SK-N-SH treated with all-trans-retinoic acid at 6 μM for 48 hours (cell line): Measurements from ENCODE around the gene CTF1.

Experiments
- CSRNP3 ChIP-seq: fragments of 250-450 bp; sonication (Bioruptor Pico); IDR thresholded peaks from 2 replicates; pipeline ENCODE4 v1.5.1; 2021; ENCODE audit warnings: mild to moderate bottlenecking, moderate library complexity
- RARB ChIP-seq: fragments of 250-450 bp; sonication (Bioruptor Pico); IDR thresholded peaks from 2 replicates; pipeline ENCODE4 v1.8.0; 2021; ENCODE audit warnings: mild to moderate bottlenecking, moderate library complexity
- SNAI2 ChIP-seq: fragments of 250-450 bp; sonication (Bioruptor Pico); IDR thresholded peaks from 2 replicates; pipeline ENCODE4 v1.5.0; 2020; ENCODE audit warnings: mild to moderate bottlenecking, moderate library complexity
- ZNF565 ChIP-seq: fragments of 450-650 bp; formaldehyde crosslinking; conservative IDR thresholded peaks from 2 replicates; pipeline ENCODE4 v1.5.0; 2020; ENCODE audit warnings: low read depth, mild to moderate bottlenecking, moderate library complexity
- TF ChIP-seq, protein P1 (sequence below): fragments of 250-450 bp; sonication (Bioruptor Pico); IDR thresholded peaks from 2 replicates; pipeline ENCODE4 v1.8.0; 2020; ENCODE audit warnings: mild to moderate bottlenecking, moderate library complexity, borderline replicate concordance

DNA sequence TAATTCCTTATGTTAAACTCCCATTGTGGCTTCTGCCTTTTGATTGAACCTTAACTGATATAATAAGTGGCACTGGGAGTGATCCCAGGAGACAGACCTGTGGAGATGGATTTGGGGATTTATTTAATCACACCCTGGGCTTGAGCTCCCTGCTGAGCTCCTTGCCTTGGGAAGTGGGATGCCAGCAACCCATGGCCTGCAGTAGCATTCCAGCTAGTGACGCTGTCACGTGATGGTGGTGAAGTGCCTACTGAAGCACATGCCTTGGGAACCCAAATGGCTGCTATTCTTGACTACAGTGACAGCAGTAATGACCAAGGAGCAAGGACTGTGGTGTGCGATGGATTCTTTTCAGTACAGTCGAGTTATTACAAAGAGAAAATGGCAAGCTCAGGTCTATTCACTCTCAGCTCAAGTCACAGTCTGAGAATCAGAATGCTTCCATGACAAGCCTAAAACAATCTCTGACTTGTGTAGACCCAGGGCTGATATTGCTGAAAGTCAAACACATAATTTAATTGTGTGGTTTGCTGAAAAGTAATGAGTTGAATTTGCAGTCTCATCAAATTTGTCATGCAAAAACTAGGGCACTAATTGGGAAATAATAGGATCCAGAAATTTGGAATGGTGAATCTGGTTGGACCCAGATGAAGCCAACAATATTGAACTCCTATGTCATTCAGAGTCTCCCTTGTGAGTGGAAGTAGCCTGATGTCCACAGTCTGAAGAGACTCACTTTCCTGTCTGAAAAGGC lies 49.6 kb upstream of the CTF1 start:
- TF ChIP-seq SNAI2 (CRISPR knock-in tag) (no peak), ZNF565 (CRISPR knock-in tag) (no peak), RARB (no peak), CSRNP3 (CRISPR knock-in tag) (no peak)
- TF ChIP-seq, protein P1, sequence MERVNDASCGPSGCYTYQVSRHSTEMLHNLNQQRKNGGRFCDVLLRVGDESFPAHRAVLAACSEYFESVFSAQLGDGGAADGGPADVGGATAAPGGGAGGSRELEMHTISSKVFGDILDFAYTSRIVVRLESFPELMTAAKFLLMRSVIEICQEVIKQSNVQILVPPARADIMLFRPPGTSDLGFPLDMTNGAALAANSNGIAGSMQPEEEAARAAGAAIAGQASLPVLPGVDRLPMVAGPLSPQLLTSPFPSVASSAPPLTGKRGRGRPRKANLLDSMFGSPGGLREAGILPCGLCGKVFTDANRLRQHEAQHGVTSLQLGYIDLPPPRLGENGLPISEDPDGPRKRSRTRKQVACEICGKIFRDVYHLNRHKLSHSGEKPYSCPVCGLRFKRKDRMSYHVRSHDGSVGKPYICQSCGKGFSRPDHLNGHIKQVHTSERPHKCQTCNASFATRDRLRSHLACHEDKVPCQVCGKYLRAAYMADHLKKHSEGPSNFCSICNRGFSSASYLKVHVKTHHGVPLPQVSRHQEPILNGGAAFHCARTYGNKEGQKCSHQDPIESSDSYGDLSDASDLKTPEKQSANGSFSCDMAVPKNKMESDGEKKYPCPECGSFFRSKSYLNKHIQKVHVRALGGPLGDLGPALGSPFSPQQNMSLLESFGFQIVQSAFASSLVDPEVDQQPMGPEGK (CRISPR knock-in tag), result no peak
